Nephron progenitor cell (in vitro differentiated cells): Measurements from ENCODE around the gene MAP4K4.

Source experiments
- DNase-seq: peaks from one replicate; pipeline ENCODE4 v3.0.0; 2021
- H3K27ac Mint-ChIP-seq: 2 replicates; pipeline ENCODE4 v1.8.0; 2021; ENCODE audit warnings: mild to moderate bottlenecking, moderate library complexity, mixed read lengths
- H3K27me3 Mint-ChIP-seq: 2 replicates; pipeline ENCODE4 v1.8.0; 2021; ENCODE audit warnings: mild to moderate bottlenecking, low read depth, mixed read lengths; ENCODE audit not compliant: poor library complexity
- H3K36me3 Mint-ChIP-seq: 2 replicates; pipeline ENCODE4 v1.8.0; 2021; ENCODE audit warnings: low read depth, mixed read lengths
- H3K4me1 Mint-ChIP-seq: 2 replicates; pipeline ENCODE4 v1.8.0; 2021; ENCODE audit warnings: mixed read lengths
- H3K4me3 Mint-ChIP-seq: 2 replicates; pipeline ENCODE4 v1.8.0; 2021; ENCODE audit warnings: mild to moderate bottlenecking, moderate library complexity, mixed read lengths
- H3K9me3 Mint-ChIP-seq: 2 replicates; pipeline ENCODE4 v1.8.0; 2021; ENCODE audit warnings: mild to moderate bottlenecking, moderate library complexity, mixed read lengths
- CTCF ChIP-seq: fragments of 200-600 bp; sonication (generic); IDR thresholded peaks from 2 replicates; pipeline ENCODE4 v1.5.0; 2021; ENCODE audit warnings: antibody characterized with exemption

Gene MAP4K4

GRCh38 chr2:101677658-101678057 lies 19.8 kb upstream of the MAP4K4 start:
- Mint-ChIP-seq H3K27me3 (peaks cover 9% of the 10 kb centered on the region), H3K27ac (no peak overlapping the region), H3K4me3 (no peak overlapping the region), H3K36me3 (no peaks in the 10 kb centered on the region), H3K9me3 (peaks cover 6% of the 10 kb centered on the region), H3K4me1 (peaks cover 7% of the 10 kb centered on the region)
- DNase-seq = no peak
- no peak for TF ChIP-seq CTCF

- peaks cover 6% of the 10 kb centered on the region for H3K27me3 Mint-ChIP-seq
- no peak for TF ChIP-seq CTCF
- no peaks in the 10 kb centered on the region for H3K36me3 Mint-ChIP-seq
- no peak for DNase-seq
- H3K4me3 Mint-ChIP-seq = no peak overlapping the region
- H3K4me1 Mint-ChIP-seq = peaks cover 7% of the 10 kb centered on the region
- peaks cover 3% of the 10 kb centered on the region for H3K9me3 Mint-ChIP-seq
- no peak overlapping the region for H3K27ac Mint-ChIP-seq
Observed at GRCh38 chr2:101678379-101678778, 19.1 kb upstream of the MAP4K4 start.

- Mint-ChIP-seq H3K27me3 (peaks cover 6% of the 10 kb centered on the region), H3K36me3 (no peaks in the 10 kb centered on the region), H3K9me3 (no peaks in the 10 kb centered on the region), H3K27ac (no peak overlapping the region), H3K4me3 (no peak overlapping the region), H3K4me1 (peaks cover 7% of the 10 kb centered on the region)
- no peak for DNase-seq
- no peak for TF ChIP-seq CTCF
Observed at GRCh38 chr2:101679037-101679726, 18.3 kb upstream of the MAP4K4 start.

GRCh38 chr2:101679801-101680487 lies 17.6 kb upstream of the MAP4K4 start:
- Mint-ChIP-seq H3K27ac (no peak overlapping the region), H3K36me3 (no peaks in the 10 kb centered on the region)

GRCh38 chr2:101682311-101682710 lies 15.2 kb upstream of the MAP4K4 start:
- Mint-ChIP-seq H3K27me3 (peaks cover 2% of the 10 kb centered on the region), H3K4me1 (peaks cover 11% of the 10 kb centered on the region), H3K27ac (no peak overlapping the region), H3K36me3 (no peaks in the 10 kb centered on the region), H3K4me3 (no peak overlapping the region), H3K9me3 (no peaks in the 10 kb centered on the region)
- no peak for TF ChIP-seq CTCF
- DNase-seq = no peak

More at GRCh38 chr2:101679801-101680487, 17.6 kb upstream of the MAP4K4 start:
- TF ChIP-seq CTCF = no peak
- Mint-ChIP-seq H3K4me3 (no peak overlapping the region), H3K27me3 (peaks cover 2% of the 10 kb centered on the region), H3K9me3 (no peaks in the 10 kb centered on the region), H3K4me1 (peaks cover 7% of the 10 kb centered on the region)
- no peak for DNase-seq
